ENCODE data around the gene SGK1.

DNA sequence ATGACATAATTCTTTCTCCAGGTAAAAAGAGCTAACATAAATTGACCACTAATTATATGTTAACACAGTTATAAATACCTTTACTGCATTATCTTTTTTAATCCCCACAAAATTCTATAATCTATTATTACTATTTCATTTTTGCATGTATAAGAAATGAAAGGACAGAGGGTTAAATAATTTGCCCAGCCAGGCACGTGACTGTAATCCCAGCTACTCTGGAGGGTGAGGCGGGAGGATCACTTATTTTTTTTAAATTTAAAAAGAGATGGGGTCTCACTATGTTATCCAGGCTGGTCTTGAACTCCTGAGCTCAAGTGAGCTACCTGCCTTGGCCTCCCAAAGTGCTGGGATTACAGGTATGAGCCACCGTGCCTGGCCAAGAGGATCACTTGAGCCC lies 121.9 kb downstream of the SGK1 start:
- TF ChIP-seq, protein P1, sequence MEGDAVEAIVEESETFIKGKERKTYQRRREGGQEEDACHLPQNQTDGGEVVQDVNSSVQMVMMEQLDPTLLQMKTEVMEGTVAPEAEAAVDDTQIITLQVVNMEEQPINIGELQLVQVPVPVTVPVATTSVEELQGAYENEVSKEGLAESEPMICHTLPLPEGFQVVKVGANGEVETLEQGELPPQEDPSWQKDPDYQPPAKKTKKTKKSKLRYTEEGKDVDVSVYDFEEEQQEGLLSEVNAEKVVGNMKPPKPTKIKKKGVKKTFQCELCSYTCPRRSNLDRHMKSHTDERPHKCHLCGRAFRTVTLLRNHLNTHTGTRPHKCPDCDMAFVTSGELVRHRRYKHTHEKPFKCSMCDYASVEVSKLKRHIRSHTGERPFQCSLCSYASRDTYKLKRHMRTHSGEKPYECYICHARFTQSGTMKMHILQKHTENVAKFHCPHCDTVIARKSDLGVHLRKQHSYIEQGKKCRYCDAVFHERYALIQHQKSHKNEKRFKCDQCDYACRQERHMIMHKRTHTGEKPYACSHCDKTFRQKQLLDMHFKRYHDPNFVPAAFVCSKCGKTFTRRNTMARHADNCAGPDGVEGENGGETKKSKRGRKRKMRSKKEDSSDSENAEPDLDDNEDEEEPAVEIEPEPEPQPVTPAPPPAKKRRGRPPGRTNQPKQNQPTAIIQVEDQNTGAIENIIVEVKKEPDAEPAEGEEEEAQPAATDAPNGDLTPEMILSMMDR (IDR thresholded peaks at IDR 0.05; ENCODE audit: low read depth, low read length, poor library complexity, severe bottlenecking), result no peak
- TF ChIP-seq EZH2phosphoT487 (IDR thresholded peaks at IDR 0.05; ENCODE audit: borderline replicate concordance, low read length), result no peak

All from DOHH2 (cell line).